ENCODE measurements around the gene TTC7B. TPM values are rescaled to one million over a fixed set of nuclear protein-coding genes. Genes with fewer than 3 reads are reported as not detected.
A peak's percentile ranks its signal among the peaks of the same experiment; 100 is the strongest.

Gene TTC7B
- total RNA-seq, 4 donors from 2014 or later: 3.3 to 18.1 (median 10.0) TPM

GRCh38 chr14:90697577-90698206 is 118.5 kb downstream of the TTC7B start:
- H3K27me3 ChIP-seq: no peaks in the 10 kb centered on the region
- H3K27ac ChIP-seq: peak overlapping the region in 3 of 4 donors; percentile 63 to 79 (median 75)
- 18 to 21% methylated on average over 15 of the region's 15 CpGs for WGBS, 2 donors
- TF ChIP-seq, protein P1, sequence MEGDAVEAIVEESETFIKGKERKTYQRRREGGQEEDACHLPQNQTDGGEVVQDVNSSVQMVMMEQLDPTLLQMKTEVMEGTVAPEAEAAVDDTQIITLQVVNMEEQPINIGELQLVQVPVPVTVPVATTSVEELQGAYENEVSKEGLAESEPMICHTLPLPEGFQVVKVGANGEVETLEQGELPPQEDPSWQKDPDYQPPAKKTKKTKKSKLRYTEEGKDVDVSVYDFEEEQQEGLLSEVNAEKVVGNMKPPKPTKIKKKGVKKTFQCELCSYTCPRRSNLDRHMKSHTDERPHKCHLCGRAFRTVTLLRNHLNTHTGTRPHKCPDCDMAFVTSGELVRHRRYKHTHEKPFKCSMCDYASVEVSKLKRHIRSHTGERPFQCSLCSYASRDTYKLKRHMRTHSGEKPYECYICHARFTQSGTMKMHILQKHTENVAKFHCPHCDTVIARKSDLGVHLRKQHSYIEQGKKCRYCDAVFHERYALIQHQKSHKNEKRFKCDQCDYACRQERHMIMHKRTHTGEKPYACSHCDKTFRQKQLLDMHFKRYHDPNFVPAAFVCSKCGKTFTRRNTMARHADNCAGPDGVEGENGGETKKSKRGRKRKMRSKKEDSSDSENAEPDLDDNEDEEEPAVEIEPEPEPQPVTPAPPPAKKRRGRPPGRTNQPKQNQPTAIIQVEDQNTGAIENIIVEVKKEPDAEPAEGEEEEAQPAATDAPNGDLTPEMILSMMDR (IDR thresholded peaks at IDR 0.05): peak; percentile 70 to 97 (median 96)
- no peak for TF ChIP-seq POLR2A (IDR thresholded peaks at IDR 0.05)
- peak; percentile 11 for DNase-seq
- intact Hi-C loops (cut with DNase I): loop anchor here (2.0 kb wide), 1 partner anchor 299 kb away; no protein-coding TSS in a partner anchor
- H3K36me3 ChIP-seq: no peaks in the 10 kb centered on the region
- H3K4me1 ChIP-seq: peaks cover 0 to 38% (median 11%) of the 10 kb centered on the region in 3 donors
- no peak overlapping the region for H3K4me3 ChIP-seq
- no peaks in the 10 kb centered on the region for H3K9me3 ChIP-seq

GRCh38 chr14:90697132-90697531 is 119.1 kb downstream of the TTC7B start:
- Histone ChIP-seq H3K36me3 (no peaks in the 10 kb centered on the region), H3K27ac (peak overlapping the region in 3 of 4 donors; percentile 63 to 79 (median 75)), H3K4me1 (peaks cover 0 to 38% (median 11%) of the 10 kb centered on the region in 3 donors), H3K9me3 (no peaks in the 10 kb centered on the region), H3K4me3 (no peak overlapping the region), H3K27me3 (no peaks in the 10 kb centered on the region)
- intact Hi-C loops (cut with DNase I): loop anchor here (2.0 kb wide), 1 partner anchor 298 kb away; no protein-coding TSS in a partner anchor
- no peak for DNase-seq
- WGBS, 2 donors: 58 to 59% methylated on average over 2 of the region's 2 CpGs
- no peak for TF ChIP-seq POLR2A (IDR thresholded peaks at IDR 0.05)
- TF ChIP-seq, protein P1 (IDR thresholded peaks at IDR 0.05): no peak

GRCh38 chr14:90696720-90697119 is 119.5 kb downstream of the TTC7B start:
- Histone ChIP-seq H3K9me3 (no peaks in the 10 kb centered on the region), H3K4me1 (peaks cover 0 to 38% (median 11%) of the 10 kb centered on the region in 3 donors), H3K27me3 (no peaks in the 10 kb centered on the region), H3K27ac (peak overlapping the region in 3 of 4 donors; percentile 63 to 79 (median 75)), H3K36me3 (no peaks in the 10 kb centered on the region), H3K4me3 (no peak overlapping the region)
- no peak for TF ChIP-seq POLR2A (IDR thresholded peaks at IDR 0.05)
- TF ChIP-seq, protein P1 (IDR thresholded peaks at IDR 0.05): no peak
- no peak for DNase-seq
- intact Hi-C loops (cut with DNase I): loop anchor here (2.0 kb wide), 1 partner anchor 298 kb away; no protein-coding TSS in a partner anchor
- 66 to 73% methylated on average over 4 of the region's 4 CpGs for WGBS, 2 donors

- 79 to 81% methylated on average over 11 of the region's 12 CpGs for WGBS, 2 donors
- DNase-seq: no peak
- H3K4me1 ChIP-seq: peaks cover 0 to 36% (median 11%) of the 10 kb centered on the region in 3 donors
- H3K9me3 ChIP-seq: no peaks in the 10 kb centered on the region
- H3K27me3 ChIP-seq: no peaks in the 10 kb centered on the region
- TF ChIP-seq, protein P1 (IDR thresholded peaks at IDR 0.05): no peak
- peak overlapping the region in 3 of 4 donors; percentile 17 to 79 (median 75) for H3K27ac ChIP-seq
- no peaks in the 10 kb centered on the region for H3K36me3 ChIP-seq
- no peak overlapping the region for H3K4me3 ChIP-seq
- intact Hi-C loops (cut with DNase I): loop anchor here (2.0 kb wide), 1 partner anchor 297 kb away; no protein-coding TSS in a partner anchor
Measured at GRCh38 chr14:90695997-90696660, 120.1 kb downstream of the TTC7B start.

GRCh38 chr14:90693413-90693812 is 122.8 kb downstream of the TTC7B start:
- no peak for TF ChIP-seq POLR2A (IDR thresholded peaks at IDR 0.05)
- TF ChIP-seq, protein P1 (IDR thresholded peaks at IDR 0.05): no peak
- Histone ChIP-seq H3K9me3 (no peaks in the 10 kb centered on the region), H3K36me3 (no peaks in the 10 kb centered on the region), H3K4me1 (peaks cover 0 to 23% (median 11%) of the 10 kb centered on the region in 3 donors), H3K27ac (no peak overlapping the region), H3K4me3 (no peak overlapping the region), H3K27me3 (no peaks in the 10 kb centered on the region)
- no peak for DNase-seq
- 19 to 39% methylated on average over 3 of the region's 3 CpGs for WGBS, 2 donors
- intact Hi-C loops (cut with DNase I): no loop called here

All from esophagus squamous epithelium (tissue), 5 donors.